Muscle of arm (tissue), 12 donors: Measurements from ENCODE around the gene PCDH9. TPM values are rescaled to one million over a fixed set of nuclear protein-coding genes. Genes with fewer than 3 reads are reported as not detected.
A peak's percentile ranks its signal among the peaks of the same experiment; 100 is the strongest.
"Not testable (repeated sequence)": the region's sequence is repeated elsewhere in the genome, so short reads cannot be mapped to it uniquely, and the experiment has no call there.

ENCODE experiments used
- DNase-seq: peaks from one replicate; pipeline ENCODE4 v3.0.0-alpha.2; 2013
- polyA plus RNA-seq, 12 donors: library from polyadenylated mRNA; unstranded; fragments of 120-200 nt; gene quantifications; one replicate each; pipeline ENCODE4 v1.2.1, GENCODE V29; 2013; ENCODE audit not compliant: insufficient read length in 12 of 12

Gene PCDH9
- polyA plus RNA-seq, 12 donors, result 2.8 to 4.3 (median 3.6) TPM; not detected in 1

- peak; percentile 38 for DNase-seq
These were observed 95.6 kb downstream of the PCDH9 start for GRCh38 chr13:67134417-67135129.

DNA sequence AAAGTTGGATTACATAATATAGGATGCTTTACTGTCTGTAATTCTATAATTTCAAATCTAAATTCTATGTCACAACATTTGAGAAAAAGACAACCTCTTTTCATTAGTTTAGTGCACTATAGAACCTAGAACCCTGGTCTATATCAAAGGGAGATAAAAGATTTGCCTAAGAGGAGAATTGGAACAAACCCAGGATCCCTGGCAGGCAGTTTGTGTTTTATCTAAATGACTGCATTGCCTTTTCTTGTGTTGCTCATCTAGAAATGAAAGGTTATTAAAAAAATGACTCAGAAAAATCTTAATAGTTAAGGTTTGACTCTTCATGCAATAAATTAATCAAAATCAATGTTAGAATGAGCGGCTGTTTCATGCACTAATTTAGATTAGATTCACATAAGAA lies 96.7 kb downstream of the PCDH9 start:
- no peak for DNase-seq

GRCh38 chr13:67131393-67131792 lies 98.7 kb downstream of the PCDH9 start:
- DNase-seq, result no peak

GRCh38 chr13:67130444-67130843 lies 99.7 kb downstream of the PCDH9 start:
- no peak for DNase-seq

- no peak for DNase-seq
These were observed 102.0 kb downstream of the PCDH9 start for GRCh38 chr13:67128136-67128535.

DNA sequence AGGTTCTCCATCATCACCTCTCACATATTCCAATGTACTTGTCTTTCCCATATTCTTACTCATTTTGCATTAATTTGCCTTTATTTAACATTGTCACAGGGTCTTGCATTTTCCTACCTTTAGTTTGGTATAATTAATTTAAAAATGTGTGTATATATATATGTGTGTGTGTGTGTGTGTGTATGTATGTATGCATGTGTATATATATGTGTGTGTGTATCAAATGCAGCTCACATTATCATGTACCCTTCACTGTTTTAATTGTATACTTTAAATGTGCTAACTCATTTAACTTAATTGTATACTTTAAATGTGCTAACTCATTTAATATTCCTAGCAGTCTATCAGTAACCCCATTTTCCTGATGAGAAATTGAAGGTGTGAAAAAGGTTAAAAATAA lies 104.5 kb downstream of the PCDH9 start:
- no peak for DNase-seq

DNA sequence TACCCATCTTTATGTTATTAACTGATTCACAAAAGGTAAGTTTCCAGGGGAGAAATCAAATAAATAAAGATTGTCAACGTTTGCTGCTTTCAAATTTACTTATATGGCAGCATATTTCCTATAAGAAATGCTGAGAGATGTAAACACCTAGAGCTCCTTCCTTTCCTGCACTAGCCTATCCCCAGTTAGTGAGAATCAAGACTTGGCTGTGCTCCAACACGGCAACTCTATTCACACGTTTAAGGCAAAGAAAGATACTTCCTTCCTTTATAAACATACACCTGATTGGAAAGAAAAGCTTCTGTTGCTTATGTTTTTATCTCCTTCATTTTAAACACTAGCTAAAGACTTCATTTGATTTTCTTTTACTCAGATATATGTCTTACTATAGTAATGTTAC lies 107.0 kb downstream of the PCDH9 start:
- DNase-seq, result no peak

DNA sequence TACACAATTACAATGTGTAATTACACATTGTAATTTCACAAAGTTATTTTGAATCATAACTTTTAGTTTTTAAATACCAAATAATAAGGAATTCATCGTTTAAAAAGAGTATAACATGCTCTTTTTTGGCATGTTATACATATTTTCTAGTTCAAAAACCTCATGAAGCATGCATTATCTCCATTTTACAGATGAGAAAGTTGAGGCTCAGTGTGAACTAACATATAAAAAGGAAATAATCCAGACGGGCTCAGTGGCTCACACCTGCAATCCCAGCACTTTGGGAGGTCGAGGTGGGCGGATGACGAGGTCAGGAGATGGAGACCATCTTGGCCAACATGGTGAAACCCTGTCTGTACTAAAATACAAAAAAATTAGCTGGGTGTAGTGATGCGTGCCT lies 107.9 kb downstream of the PCDH9 start:
- DNase-seq, result no peak

- DNase-seq, result peak; percentile 40
These were observed 109.1 kb downstream of the PCDH9 start for GRCh38 chr13:67120872-67121531.

GRCh38 chr13:67119481-67119894 lies 110.6 kb downstream of the PCDH9 start:
- DNase-seq, result no peak

GRCh38 chr13:67118277-67118676 lies 111.9 kb downstream of the PCDH9 start:
- no peak for DNase-seq

- no peak for DNase-seq
These were observed 113.1 kb downstream of the PCDH9 start for GRCh38 chr13:67117010-67117550.

GRCh38 chr13:67107979-67108378 lies 122.2 kb downstream of the PCDH9 start:
- no peak for DNase-seq

DNA sequence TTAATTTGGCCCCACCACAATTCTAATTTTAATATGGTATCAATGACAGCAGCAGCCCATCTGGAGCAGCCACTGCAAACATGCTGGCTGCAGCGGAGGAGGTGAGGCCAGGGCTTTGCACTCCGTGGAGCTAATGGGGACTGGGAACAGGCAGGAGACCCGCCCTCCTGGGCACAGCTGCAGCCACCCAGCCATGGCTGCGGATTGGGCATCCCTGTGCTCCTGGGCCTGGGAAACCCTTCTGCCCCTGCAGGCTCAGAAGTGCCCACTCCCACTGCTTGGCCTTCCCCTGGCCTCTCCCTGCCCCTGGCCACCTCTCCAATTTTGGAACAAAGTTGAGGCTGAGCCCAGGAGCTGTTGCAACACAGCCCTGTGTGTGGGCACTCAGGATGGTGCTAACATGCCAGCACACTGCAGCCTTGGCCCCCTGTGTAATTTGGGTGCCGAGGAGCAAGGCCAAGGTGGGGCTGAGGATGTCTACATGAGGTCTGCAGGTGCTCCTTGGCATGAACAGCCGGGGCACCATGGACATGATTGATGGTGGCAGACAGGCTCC lies 123.6 kb downstream of the PCDH9 start:
- no peak for DNase-seq

DNA sequence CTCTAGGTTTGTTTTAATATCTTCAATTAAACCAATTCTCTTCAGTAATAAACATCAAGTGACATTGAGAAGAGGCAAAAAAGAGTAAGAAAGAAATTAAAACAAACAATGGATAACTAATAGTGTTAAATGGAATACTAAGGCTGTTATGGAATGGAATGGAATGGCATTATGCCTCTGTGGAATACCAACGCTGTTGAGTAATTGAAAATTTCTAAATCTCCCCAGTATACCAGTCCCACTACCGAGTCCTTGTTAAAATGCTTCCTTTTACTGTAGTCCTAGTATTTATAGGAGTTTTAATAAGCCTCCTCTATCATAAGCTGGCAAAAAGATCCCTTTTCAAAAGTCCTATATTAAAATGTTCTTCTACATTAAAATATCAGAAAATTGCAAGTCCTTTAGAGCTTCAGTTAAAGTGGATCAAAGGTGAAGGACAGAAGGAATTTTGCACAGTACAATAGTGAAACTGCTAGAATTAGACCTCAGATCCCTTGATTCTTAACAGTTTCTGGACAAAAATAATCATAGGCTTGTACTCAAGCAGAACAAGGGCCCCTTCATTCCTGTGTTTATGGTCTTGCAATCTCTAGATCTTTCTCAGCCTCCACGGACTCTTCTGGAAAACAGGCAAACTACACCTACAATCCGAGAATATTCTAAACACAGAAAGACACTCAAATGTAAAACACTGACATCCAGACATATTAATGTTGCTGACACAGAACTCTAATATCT lies 128.2 kb downstream of the PCDH9 start:
- no peak for DNase-seq

DNA sequence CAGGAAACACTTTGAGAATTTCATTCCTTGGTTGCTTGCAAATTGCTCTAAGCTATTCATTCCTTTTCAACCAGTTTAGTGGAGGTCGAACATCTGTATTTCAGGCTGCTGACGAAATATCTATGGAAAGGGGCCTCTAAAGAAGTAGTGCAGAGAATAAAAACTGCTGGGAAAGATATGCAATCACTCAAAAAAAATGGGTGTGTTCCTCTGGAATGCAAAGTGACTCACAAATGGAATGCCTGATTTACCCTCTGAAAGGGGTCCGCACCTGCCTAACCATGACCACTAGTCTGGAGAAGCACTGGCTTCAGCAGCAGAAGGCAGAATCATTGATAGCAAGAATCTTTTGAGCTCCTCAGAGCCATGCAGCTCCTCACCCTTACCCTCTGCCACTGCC lies 129.4 kb downstream of the PCDH9 start:
- no peak for DNase-seq

DNA sequence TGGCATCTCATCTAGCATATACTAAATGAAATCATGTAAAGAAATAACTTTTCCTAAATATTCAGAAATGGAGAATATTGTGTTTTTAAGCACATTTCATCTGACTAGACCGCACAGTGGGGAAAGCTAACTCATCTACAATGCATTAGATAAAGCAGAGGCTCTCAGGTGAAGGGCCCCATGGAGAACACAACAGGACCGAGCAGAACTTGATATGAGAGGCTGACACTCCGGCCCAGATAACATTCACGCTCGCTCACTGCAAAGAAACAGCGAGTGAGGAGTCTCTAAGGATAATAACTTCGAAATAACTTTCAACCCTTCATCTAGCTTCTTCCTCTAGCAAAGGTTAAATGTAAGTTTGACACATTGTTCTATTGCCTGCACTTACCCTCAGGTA lies 130.6 kb downstream of the PCDH9 start:
- no peak for DNase-seq

- no peak for DNase-seq
These were observed 132.2 kb downstream of the PCDH9 start for GRCh38 chr13:67097892-67098452.

- not testable (repeated sequence) for DNase-seq
These were observed 133.2 kb downstream of the PCDH9 start for GRCh38 chr13:67096893-67097292.

DNA sequence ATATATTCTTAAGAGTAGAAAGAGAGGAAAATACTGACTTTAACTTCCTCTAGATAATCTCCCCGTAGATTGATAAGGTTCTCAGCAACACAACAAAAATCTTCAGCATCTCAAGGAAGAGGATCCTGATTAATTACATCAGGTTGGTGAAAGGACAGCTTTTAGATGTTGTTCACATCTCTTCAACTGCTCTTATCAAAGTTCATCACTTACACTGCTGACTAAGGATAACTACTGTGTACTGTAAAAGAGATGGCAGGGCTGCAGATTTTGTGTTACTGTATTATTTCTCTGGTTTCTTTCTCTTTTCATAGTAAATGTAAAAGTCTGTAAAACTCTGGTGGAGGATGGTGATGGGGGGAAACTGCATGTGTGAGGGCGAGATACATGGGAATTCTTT lies 133.7 kb downstream of the PCDH9 start:
- no peak for DNase-seq

DNA sequence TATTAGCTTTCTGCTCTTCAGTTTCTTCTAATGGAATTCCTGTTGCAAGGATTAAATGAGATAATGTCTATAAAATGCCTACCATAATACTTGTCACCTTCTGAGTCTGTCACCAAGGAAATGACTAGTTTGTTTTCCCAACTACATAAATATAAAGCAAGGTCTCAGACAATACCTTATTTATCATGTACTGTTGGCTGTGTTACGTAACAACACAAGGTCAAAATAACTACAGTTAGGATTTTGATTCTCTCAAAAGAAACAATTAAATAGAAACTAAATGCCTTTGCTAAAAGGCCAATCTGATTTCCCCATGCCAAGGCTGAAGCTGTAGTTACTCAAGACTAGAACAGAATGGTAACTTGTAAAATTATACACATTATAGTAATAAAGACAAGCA lies 134.5 kb downstream of the PCDH9 start:
- DNase-seq, result no peak

DNA sequence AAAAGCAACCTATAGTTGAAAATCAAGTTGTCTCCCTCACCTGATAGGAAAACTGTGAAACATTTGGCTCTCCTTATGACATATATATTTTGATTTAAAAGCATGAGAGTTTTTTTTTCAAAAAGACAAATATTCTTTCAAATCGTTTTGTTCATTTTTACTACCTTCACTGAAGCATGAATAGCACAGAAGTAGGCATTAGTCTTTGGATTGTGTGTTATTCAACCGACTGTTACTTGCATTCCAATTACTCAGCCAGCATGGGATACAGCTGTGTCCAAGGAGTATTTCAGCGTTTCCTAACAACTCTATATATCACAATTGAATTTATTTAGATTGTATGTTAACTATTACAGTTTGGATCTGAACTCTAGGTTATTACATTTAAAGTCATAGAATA lies 135.2 kb downstream of the PCDH9 start:
- DNase-seq, result no peak
